HepG2 (cell line): ENCODE results near the gene RPS27L.

Experiments
- CTCF ChIP-seq: sonication (generic); formaldehyde crosslinking; IDR thresholded peaks from 2 replicates; pipeline ENCODE4 v1.5.0; 2020; ENCODE audit warnings: mild to moderate bottlenecking, missing genetic modification reagents, moderate library complexity
- LBX2 ChIP-seq: sonication (generic); formaldehyde crosslinking; IDR thresholded peaks from 2 replicates; pipeline ENCODE4 v1.5.0; 2020; ENCODE audit warnings: missing genetic modification reagents, mild to moderate bottlenecking, borderline replicate concordance
- NONO ChIP-seq, 2 experiments: fragments of 450-650 bp in 1 of 2; sonication (generic) in 1 of 2; formaldehyde crosslinking in 1 of 2; IDR thresholded peaks in 1 of 2; conservative IDR thresholded peaks in 1 of 2; 2 replicates each; pipeline versions ENCODE4 v1.6.1 to v1.8.0; 2017 to 2022; ENCODE audit warnings: mild to moderate bottlenecking in 1 of 2, missing genetic modification reagents in 1 of 2, moderate library complexity in 1 of 2
- NR2C2 ChIP-seq: sonication (generic); formaldehyde crosslinking; IDR thresholded peaks from 2 replicates; pipeline ENCODE4 v1.4.0; 2020; ENCODE audit warnings: missing genetic modification reagents, mild to moderate bottlenecking, moderate library complexity, borderline replicate concordance
- PHF21A ChIP-seq: sonication (generic); formaldehyde crosslinking; IDR thresholded peaks from 2 replicates; pipeline ENCODE4 v1.5.0; 2020; ENCODE audit warnings: mild to moderate bottlenecking, missing genetic modification reagents
- YY1 ChIP-seq: IDR thresholded peaks from 2 replicates; pipeline ENCODE4 v1.6.1; 2011; ENCODE audit warnings: low read length, low read depth, moderate library complexity, mild to moderate bottlenecking; ENCODE audit not compliant: insufficient read depth, insufficient replicate concordance
- ZBTB42 ChIP-seq: sonication (generic); formaldehyde crosslinking; IDR thresholded peaks from 2 replicates; pipeline ENCODE4 v1.5.0; 2020; ENCODE audit warnings: mild to moderate bottlenecking, missing genetic modification reagents
- ZBTB7B ChIP-seq: sonication (generic); formaldehyde crosslinking; IDR thresholded peaks from 2 replicates; pipeline ENCODE4 v1.4.0; 2020; ENCODE audit warnings: missing genetic modification reagents
- ZFP36L2 ChIP-seq: sonication (generic); formaldehyde crosslinking; IDR thresholded peaks from 2 replicates; pipeline ENCODE4 v1.4.0; 2020; ENCODE audit warnings: missing genetic modification reagents
- ZNF121 ChIP-seq: sonication (generic); formaldehyde crosslinking; IDR thresholded peaks from 2 replicates; pipeline ENCODE4 v1.5.0; 2020; ENCODE audit warnings: mild to moderate bottlenecking, missing genetic modification reagents
- ZNF224 ChIP-seq: sonication (generic); formaldehyde crosslinking; IDR thresholded peaks from 2 replicates; pipeline ENCODE4 v1.5.0; 2020; ENCODE audit warnings: mild to moderate bottlenecking, missing genetic modification reagents
- TF ChIP-seq, protein P1 (sequence below): sonication (generic); formaldehyde crosslinking; IDR thresholded peaks from 2 replicates; pipeline ENCODE4 v1.4.0; 2020; ENCODE audit warnings: missing genetic modification reagents

DNA sequence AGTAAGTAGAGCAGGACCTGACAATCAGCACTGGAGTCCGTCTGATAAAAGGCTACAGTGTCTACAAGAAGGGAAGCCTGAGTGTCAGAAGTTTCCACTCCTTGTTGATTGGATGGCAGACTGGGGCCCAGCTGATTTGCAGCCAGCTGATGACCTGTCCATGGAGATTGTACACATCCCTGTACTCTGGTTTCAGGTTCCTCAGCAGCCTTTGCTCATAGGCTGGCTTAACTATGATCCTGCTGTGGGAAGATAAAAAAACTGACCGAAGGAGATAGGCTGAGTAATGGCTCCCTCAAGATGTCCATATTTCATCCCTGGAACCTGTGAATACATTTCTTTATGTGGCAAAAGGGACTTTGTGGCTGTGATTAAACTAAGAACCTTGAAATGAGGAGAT is 47.4 kb downstream of the RPS27L start:
- TF ChIP-seq ZBTB42 (CRISPR knock-in tag) = no peak
- no peak for TF ChIP-seq LBX2 (CRISPR knock-in tag)
- no peak for TF ChIP-seq ZBTB7B (CRISPR knock-in tag)
- TF ChIP-seq YY1 = no peak
- no peak for TF ChIP-seq NR2C2 (CRISPR knock-in tag)
- no peak for TF ChIP-seq ZNF121
- TF ChIP-seq CTCF (CRISPR knock-in tag) = no peak
- no peak for TF ChIP-seq PHF21A (CRISPR knock-in tag)
- TF ChIP-seq, protein P1, sequence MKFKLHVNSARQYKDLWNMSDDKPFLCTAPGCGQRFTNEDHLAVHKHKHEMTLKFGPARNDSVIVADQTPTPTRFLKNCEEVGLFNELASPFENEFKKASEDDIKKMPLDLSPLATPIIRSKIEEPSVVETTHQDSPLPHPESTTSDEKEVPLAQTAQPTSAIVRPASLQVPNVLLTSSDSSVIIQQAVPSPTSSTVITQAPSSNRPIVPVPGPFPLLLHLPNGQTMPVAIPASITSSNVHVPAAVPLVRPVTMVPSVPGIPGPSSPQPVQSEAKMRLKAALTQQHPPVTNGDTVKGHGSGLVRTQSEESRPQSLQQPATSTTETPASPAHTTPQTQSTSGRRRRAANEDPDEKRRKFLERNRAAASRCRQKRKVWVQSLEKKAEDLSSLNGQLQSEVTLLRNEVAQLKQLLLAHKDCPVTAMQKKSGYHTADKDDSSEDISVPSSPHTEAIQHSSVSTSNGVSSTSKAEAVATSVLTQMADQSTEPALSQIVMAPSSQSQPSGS (CRISPR knock-in tag) = no peak
- no peak for TF ChIP-seq NONO (IDR thresholded peaks at IDR 0.05)
- TF ChIP-seq NONO (CRISPR knock-in tag; conservative IDR thresholded peaks at IDR 0.05) = no peak
- TF ChIP-seq ZNF224 (CRISPR knock-in tag) = no peak
- no peak for TF ChIP-seq ZFP36L2 (CRISPR knock-in tag)
